T-helper 22 cell (primary cell): Measurements from ENCODE around the gene MYOCD.

ENCODE experiments used
- DNase-seq: peaks from one replicate; pipeline ENCODE4 v3.0.0-alpha.2; 2020; ENCODE audit warnings: low read depth

Gene MYOCD

GRCh38 chr17:12641084-12641483 is 24.6 kb upstream of the MYOCD start:
- no peak for DNase-seq

GRCh38 chr17:12642034-12642433 is 23.7 kb upstream of the MYOCD start:
- DNase-seq = no peak

GRCh38 chr17:12643822-12644221 is 21.9 kb upstream of the MYOCD start:
- no peak for DNase-seq

- DNase-seq = no peak
Measured at GRCh38 chr17:12644623-12645022, 21.1 kb upstream of the MYOCD start.

- no peak for DNase-seq
Measured at GRCh38 chr17:12646761-12647422, 18.8 kb upstream of the MYOCD start.

GRCh38 chr17:12648498-12648897 is 17.2 kb upstream of the MYOCD start:
- no peak for DNase-seq

- no peak for DNase-seq
Measured at GRCh38 chr17:12655936-12656335, 9.8 kb upstream of the MYOCD start.

- DNase-seq = no peak
Measured at GRCh38 chr17:12656354-12656753, 9.3 kb upstream of the MYOCD start.

GRCh38 chr17:12659500-12659899 is 6.2 kb upstream of the MYOCD start:
- DNase-seq = no peak

- no peak for DNase-seq
Measured at GRCh38 chr17:12664252-12664651, 1.4 kb upstream of the MYOCD start.

GRCh38 chr17:12664894-12665262 is 812 bp upstream of the MYOCD start:
- DNase-seq = no peak

GRCh38 chr17:12666718-12667117 is 1.0 kb downstream of the MYOCD start:
- no peak for DNase-seq

- DNase-seq = no peak
Measured at GRCh38 chr17:12667299-12667958, 1.7 kb downstream of the MYOCD start.

GRCh38 chr17:12671906-12672305 is 6.2 kb downstream of the MYOCD start:
- DNase-seq = no peak

GRCh38 chr17:12672947-12673346 is 7.3 kb downstream of the MYOCD start:
- DNase-seq = no peak

GRCh38 chr17:12673788-12674187 is 8.1 kb downstream of the MYOCD start:
- DNase-seq = no peak

GRCh38 chr17:12680407-12680897 is 14.8 kb downstream of the MYOCD start:
- DNase-seq = no peak

GRCh38 chr17:12680993-12681392 is 15.3 kb downstream of the MYOCD start:
- no peak for DNase-seq

- no peak for DNase-seq
Measured at GRCh38 chr17:12683299-12683698, 17.6 kb downstream of the MYOCD start.

GRCh38 chr17:12686486-12686885 is 20.8 kb downstream of the MYOCD start:
- no peak for DNase-seq

- no peak for DNase-seq
Measured at GRCh38 chr17:12688382-12688781, 22.7 kb downstream of the MYOCD start.

GRCh38 chr17:12691173-12691572 is 25.5 kb downstream of the MYOCD start:
- no peak for DNase-seq

- DNase-seq = no peak
Measured at GRCh38 chr17:12693640-12694039, 27.9 kb downstream of the MYOCD start.

- no peak for DNase-seq
Measured at GRCh38 chr17:12706070-12706469, 40.4 kb downstream of the MYOCD start.
